HL-60 (cell line): ENCODE data around the gene AIF1L.

Experiments
- DNase-seq, 2 experiments: peaks; one replicate each; pipeline ENCODE4 v3.0.0-alpha.2; 2010 to 2020; ENCODE audit warnings: low read depth in 1 of 2, low spot score in 1 of 2
- H3K27ac ChIP-seq: fragments of 250-450 bp; sonication (Bioruptor Pico); replicated peaks from 2 replicates; pipeline ENCODE4 v1.5.1; 2020; ENCODE audit warnings: mild to moderate bottlenecking, moderate library complexity
- H3K27me3 ChIP-seq: fragments of 250-450 bp; sonication (Bioruptor Pico); 2 replicates; pipeline ENCODE4 v1.5.1; 2021; ENCODE audit warnings: mild to moderate bottlenecking, moderate library complexity; ENCODE audit not compliant: insufficient read depth, poor library complexity, severe bottlenecking
- H3K4me3 ChIP-seq: replicated peaks from 2 replicates; pipeline ENCODE4 v1.5.1; 2011; ENCODE audit warnings: mild to moderate bottlenecking, control low read depth, low read length; ENCODE audit not compliant: insufficient read depth
- GABPA ChIP-seq: IDR thresholded peaks from 2 replicates; pipeline ENCODE4 v1.6.1; 2012; ENCODE audit warnings: low read depth
- POLR2AphosphoS5 ChIP-seq: IDR thresholded peaks from 2 replicates; pipeline ENCODE4 v1.6.1; 2012; ENCODE audit warnings: low read depth
- SPI1 ChIP-seq: IDR thresholded peaks from 2 replicates; pipeline ENCODE4 v1.6.1; 2012; ENCODE audit warnings: low read depth, mild to moderate bottlenecking, borderline replicate concordance
- long read RNA-seq: library from polyadenylated mRNA; unstranded; transcript quantifications from one replicate; pipeline ENCODE4 v2.0.0, GENCODE V29; 2020
- TF ChIP-seq, protein P1 (sequence below): IDR thresholded peaks from one replicate; pipeline ENCODE4 v1.5.1; 2011; ENCODE audit warnings: low read length, control low read depth, inconsistent platforms; ENCODE audit not compliant: insufficient read depth
- TF ChIP-seq, protein P2 (sequence below): IDR thresholded peaks from 2 replicates; pipeline ENCODE4 v1.6.1; 2012; ENCODE audit warnings: low read depth; ENCODE audit not compliant: insufficient replicate concordance

AIF1L gene
- long read RNA-seq: 0 reads

DNA sequence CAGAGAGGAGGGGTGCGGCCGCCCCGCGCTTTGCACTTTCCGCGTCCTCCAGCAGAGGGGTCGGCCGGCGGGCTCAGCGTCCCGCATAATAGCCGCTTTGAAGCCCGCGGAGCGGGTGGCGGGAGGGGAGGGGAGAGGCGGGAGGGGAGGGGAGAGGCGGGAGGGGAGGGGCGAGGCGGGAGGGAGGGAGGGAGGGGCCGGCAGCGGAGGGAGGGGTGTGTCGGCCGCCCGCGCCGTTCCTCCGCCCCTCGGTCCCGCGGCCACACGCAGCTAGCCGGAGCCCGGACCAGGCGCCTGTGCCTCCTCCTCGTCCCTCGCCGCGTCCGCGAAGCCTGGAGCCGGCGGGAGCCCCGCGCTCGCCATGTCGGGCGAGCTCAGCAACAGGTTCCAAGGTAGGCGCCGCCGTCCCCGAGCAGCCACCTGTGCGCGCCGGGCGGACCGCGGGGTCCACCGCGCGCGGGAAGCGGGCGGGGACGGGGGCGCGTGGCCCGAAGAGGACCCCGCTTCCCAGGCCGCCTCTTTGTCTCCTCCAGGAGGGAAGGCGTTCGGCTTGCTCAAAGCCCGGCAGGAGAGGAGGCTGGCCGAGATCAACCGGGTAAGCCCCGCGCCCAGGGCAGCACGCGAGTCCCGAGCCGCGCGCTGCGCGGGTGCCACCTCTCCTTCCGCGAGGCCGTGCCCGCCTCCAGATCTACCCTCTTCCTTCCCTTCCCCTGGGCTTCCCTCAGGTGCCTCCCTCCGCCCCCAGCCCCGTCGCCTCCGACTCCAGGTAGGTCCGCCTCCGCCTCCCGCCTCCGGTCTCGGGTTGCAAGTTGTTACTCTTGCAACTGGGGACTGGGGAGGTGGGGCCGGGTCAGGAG is at the start of gene AIF1L:
Gene AIF1L, plus strand, starts transcription at position 263 of the 857 bp plus-strand sequence. Its CDS starts 99 bp downstream, at position 362.
- H3K27ac ChIP-seq: no peak within 1 kb of the TSS
- TF ChIP-seq, protein P1, sequence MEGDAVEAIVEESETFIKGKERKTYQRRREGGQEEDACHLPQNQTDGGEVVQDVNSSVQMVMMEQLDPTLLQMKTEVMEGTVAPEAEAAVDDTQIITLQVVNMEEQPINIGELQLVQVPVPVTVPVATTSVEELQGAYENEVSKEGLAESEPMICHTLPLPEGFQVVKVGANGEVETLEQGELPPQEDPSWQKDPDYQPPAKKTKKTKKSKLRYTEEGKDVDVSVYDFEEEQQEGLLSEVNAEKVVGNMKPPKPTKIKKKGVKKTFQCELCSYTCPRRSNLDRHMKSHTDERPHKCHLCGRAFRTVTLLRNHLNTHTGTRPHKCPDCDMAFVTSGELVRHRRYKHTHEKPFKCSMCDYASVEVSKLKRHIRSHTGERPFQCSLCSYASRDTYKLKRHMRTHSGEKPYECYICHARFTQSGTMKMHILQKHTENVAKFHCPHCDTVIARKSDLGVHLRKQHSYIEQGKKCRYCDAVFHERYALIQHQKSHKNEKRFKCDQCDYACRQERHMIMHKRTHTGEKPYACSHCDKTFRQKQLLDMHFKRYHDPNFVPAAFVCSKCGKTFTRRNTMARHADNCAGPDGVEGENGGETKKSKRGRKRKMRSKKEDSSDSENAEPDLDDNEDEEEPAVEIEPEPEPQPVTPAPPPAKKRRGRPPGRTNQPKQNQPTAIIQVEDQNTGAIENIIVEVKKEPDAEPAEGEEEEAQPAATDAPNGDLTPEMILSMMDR: no peak

DNA sequence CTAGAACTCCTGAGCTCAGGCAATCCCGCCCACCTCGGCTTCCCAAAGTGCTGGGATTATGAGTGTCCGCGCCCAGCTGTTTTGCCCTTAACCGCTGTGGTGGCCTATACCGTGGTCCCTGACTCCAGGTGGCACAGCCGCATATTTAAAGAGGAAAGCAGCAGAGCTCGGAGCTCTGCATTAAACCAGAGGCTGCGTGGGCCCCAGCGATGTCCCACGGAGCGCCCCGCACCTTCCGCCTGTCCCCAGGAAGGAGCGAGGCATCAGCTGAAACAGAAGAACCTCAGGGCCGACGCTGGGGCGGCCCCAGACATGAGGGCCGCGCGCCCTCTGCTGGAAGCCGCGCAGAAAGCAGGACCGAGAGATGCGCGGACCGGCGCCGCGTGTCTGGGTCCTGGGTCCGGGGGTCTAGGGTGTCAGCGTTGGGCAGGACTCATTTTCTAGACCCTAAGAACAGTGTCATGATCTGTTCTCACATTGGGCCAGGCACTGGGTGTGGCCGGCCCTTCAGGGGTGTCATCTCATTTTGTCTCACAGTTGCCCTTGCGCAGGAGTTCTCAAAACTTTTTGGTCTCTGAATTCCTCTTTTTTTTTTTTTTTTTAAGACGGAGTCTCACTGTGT is 49.6 kb upstream of the AIF1L start:
- no peak for TF ChIP-seq POLR2AphosphoS5
- TF ChIP-seq, protein P1: peak; percentile 72
- Histone ChIP-seq H3K27ac (no peak overlapping the region), H3K27me3 (no peaks in the 10 kb centered on the region), H3K4me3 (no peak overlapping the region)
- peak; percentile 57 to 62 for DNase-seq

More for the DNA sequence above, at the start of gene AIF1L:
- Histone ChIP-seq H3K27me3 (peaks cover 32% of the 10 kb centered on the region), H3K4me3 (peak within 1 kb of the TSS; percentile 7; the same call in 1 of the 2 replicates)
- peak in 1 of 2 experiments; percentile 10 for DNase-seq

DNA sequence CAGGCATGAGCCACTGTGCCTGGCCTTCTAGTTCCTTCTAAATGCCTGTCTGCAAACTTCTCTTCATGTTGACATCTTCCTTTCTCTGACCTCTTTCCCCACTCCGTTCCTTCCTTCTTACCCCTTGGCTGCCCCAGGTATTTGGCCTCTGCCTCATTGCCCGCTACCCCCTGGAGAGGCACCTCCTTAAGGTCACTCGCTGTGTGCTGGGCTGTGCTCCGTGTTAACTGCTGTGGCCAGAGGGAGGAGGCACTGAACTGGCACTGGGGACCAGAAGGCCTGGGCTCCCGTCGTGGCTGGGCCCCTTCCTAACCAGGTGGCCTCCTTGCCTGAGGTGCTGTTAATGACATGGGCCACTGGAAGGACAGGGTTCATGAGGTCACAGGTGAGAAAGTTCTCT is 48.0 kb upstream of the AIF1L start:
- Histone ChIP-seq H3K4me3 (no peak overlapping the region), H3K27me3 (no peaks in the 10 kb centered on the region), H3K27ac (no peak overlapping the region)
- DNase-seq: no peak
- TF ChIP-seq GABPA: no peak
- TF ChIP-seq, protein P2, sequence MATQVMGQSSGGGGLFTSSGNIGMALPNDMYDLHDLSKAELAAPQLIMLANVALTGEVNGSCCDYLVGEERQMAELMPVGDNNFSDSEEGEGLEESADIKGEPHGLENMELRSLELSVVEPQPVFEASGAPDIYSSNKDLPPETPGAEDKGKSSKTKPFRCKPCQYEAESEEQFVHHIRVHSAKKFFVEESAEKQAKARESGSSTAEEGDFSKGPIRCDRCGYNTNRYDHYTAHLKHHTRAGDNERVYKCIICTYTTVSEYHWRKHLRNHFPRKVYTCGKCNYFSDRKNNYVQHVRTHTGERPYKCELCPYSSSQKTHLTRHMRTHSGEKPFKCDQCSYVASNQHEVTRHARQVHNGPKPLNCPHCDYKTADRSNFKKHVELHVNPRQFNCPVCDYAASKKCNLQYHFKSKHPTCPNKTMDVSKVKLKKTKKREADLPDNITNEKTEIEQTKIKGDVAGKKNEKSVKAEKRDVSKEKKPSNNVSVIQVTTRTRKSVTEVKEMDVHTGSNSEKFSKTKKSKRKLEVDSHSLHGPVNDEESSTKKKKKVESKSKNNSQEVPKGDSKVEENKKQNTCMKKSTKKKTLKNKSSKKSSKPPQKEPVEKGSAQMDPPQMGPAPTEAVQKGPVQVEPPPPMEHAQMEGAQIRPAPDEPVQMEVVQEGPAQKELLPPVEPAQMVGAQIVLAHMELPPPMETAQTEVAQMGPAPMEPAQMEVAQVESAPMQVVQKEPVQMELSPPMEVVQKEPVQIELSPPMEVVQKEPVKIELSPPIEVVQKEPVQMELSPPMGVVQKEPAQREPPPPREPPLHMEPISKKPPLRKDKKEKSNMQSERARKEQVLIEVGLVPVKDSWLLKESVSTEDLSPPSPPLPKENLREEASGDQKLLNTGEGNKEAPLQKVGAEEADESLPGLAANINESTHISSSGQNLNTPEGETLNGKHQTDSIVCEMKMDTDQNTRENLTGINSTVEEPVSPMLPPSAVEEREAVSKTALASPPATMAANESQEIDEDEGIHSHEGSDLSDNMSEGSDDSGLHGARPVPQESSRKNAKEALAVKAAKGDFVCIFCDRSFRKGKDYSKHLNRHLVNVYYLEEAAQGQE: no peak

DNA sequence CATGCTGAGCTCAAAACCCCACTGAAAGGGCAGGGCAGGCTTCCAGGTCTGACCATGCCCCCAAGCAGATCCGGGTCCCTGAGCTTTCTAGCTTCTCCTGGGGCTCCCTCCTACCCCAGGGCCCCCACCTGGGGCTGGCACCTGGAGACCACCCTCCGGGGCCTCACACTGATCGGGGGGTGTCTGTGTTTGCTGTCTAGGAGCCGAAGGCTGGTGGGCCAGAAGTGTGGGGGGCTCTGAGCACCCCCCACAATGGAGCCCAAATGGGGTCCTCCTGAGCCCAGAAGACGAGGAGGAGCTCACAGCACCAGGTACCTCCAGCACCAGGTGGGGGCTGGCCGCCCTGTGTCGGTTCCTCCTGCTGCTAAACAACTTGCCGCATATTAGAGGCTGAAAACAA is 47.5 kb upstream of the AIF1L start:
- Histone ChIP-seq H3K4me3 (no peak overlapping the region), H3K27me3 (no peaks in the 10 kb centered on the region), H3K27ac (no peak overlapping the region)
- TF ChIP-seq POLR2AphosphoS5: no peak
- TF ChIP-seq, protein P1: no peak
- TF ChIP-seq, protein P2: no peak
- TF ChIP-seq SPI1: no peak
- no peak for TF ChIP-seq GABPA
- no peak for DNase-seq
